HAP-1 (cell line): ENCODE results near the gene BPIFB1.
A peak's percentile ranks its signal among the peaks of the same experiment; 100 is the strongest.

ENCODE experiments used
- DNase-seq, 2 experiments: peaks; one replicate each; pipeline ENCODE4 v3.0.0-alpha.2; 2016 to 2020; ENCODE audit warnings: low spot score in 2 of 2
- H3K27me3 ChIP-seq: fragments of 250-450 bp; sonication (Bioruptor Pico); 2 replicates; pipeline ENCODE4 v1.5.1; 2020; ENCODE audit warnings: low read depth, mild to moderate bottlenecking, moderate library complexity
- H3K36me3 ChIP-seq: fragments of 250-450 bp; sonication (Bioruptor Pico); replicated peaks from 2 replicates; pipeline ENCODE4 v1.5.1; 2020; ENCODE audit warnings: mild to moderate bottlenecking
- H3K4me1 ChIP-seq: fragments of 250-450 bp; sonication (Bioruptor Pico); 2 replicates; pipeline ENCODE4 v1.5.1; 2020; ENCODE audit warnings: mild to moderate bottlenecking
- H3K4me3 ChIP-seq: fragments of 250-450 bp; sonication (Bioruptor Pico); 2 replicates; pipeline ENCODE4 v1.5.1; 2020; ENCODE audit warnings: mild to moderate bottlenecking, moderate library complexity
- H3K9me3 ChIP-seq: fragments of 250-450 bp; sonication (Bioruptor Pico); 2 replicates; pipeline ENCODE4 v1.5.1; 2020; ENCODE audit warnings: mild to moderate bottlenecking, moderate library complexity
- in situ Hi-C: fragments of 300-500 bp; cut with MboI; formaldehyde crosslinking; loops from 3 replicates; pipeline ENCODE4 v1.14.3; 2020; ENCODE audit warnings: low sequenced_read_pairs, inconsistent platforms, mixed read lengths

BPIFB1 gene

GRCh38 chr20:33352258-33353012 is 69.4 kb downstream of the BPIFB1 start:
- DNase-seq = peak in 1 of 2 experiments; percentile 22
- Histone ChIP-seq H3K9me3 (no peaks in the 10 kb centered on the region), H3K27me3 (no peaks in the 10 kb centered on the region), H3K36me3 (no peaks in the 10 kb centered on the region; the same call in 1 of the 2 replicates), H3K4me1 (no peaks in the 10 kb centered on the region), H3K4me3 (no peak overlapping the region)
- in situ Hi-C loops = no loop called here

DNA sequence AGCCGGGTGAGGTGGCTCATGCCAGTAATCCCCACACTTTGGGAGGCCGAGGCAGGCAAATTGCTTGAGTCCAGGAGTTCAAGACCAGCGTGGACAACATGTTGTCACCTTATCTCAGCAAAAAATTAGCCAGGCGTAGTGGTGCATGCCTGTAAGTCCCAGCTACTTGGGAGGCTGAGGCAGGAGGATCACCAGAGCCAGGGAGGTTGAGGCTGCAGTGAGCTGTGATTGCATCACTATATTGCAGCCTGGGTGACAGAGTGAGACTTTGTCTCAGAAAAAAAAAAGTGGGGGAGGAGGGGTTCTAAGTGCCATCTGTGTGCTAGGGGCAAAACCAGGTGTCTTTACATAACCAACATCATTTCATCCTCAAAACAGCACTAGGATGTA is 70.0 kb downstream of the BPIFB1 start:
- no peaks in the 10 kb centered on the region for H3K4me1 ChIP-seq
- no peaks in the 10 kb centered on the region for H3K27me3 ChIP-seq
- in situ Hi-C loops = no loop called here
- H3K9me3 ChIP-seq = no peaks in the 10 kb centered on the region
- H3K4me3 ChIP-seq = no peak overlapping the region
- DNase-seq = no peak
- H3K36me3 ChIP-seq = no peaks in the 10 kb centered on the region; the same call in 1 of the 2 replicates
